BLaER1 treated with 17β-estradiol and CSF1 and Interleukin-3, amounts not matched to agents 10 nM and 100 nM (cell line): ENCODE data around the gene RAB27B.

Experiments
- H3K27ac ChIP-seq, 11 experiments: shearing (Covaris generic); formaldehyde crosslinking; 2 replicates each; pipeline ENCODE4 v1.8.1; 2022
- H3K27me3 ChIP-seq, 11 experiments: shearing (Covaris generic); formaldehyde crosslinking; 2 replicates each; pipeline ENCODE4 v1.8.1; 2022
- H3K36me3 ChIP-seq, 11 experiments: shearing (Covaris generic); formaldehyde crosslinking; 2 replicates each; pipeline ENCODE4 v1.8.1; 2022
- H3K4me1 ChIP-seq, 10 experiments: shearing (Covaris generic); formaldehyde crosslinking; 2 replicates each; pipeline ENCODE4 v1.8.1; 2022
- H3K4me2 ChIP-seq, 11 experiments: shearing (Covaris generic); formaldehyde crosslinking; 2 replicates each; pipeline ENCODE4 v1.8.1; 2022
- H3K4me3 ChIP-seq, 10 experiments: shearing (Covaris generic); formaldehyde crosslinking; 2 replicates each; pipeline ENCODE4 v1.8.1; 2022
- H3K9ac ChIP-seq, 11 experiments: shearing (Covaris generic); formaldehyde crosslinking; 2 replicates each; pipeline ENCODE4 v1.8.1; 2022
- H3K9me3 ChIP-seq, 11 experiments: shearing (Covaris generic); formaldehyde crosslinking; replicated peaks in 1 of 11; 2 replicates each; pipeline ENCODE4 v1.8.1; 2022
- H4K20me1 ChIP-seq, 11 experiments: shearing (Covaris generic); formaldehyde crosslinking; 2 replicates each; pipeline ENCODE4 v1.8.1; 2022
- Cebpa-rat ChIP-seq, 11 experiments: shearing (Covaris generic); IDR thresholded peaks; 2 replicates each; pipeline ENCODE4 v1.8.1; 2022

The RAB27B gene

GRCh38 chr18:54880395-54881105, 52.3 kb downstream of the RAB27B start:
- H3K9me3 ChIP-seq, result no peaks in the 10 kb centered on the region
- no peak overlapping the region for H3K4me3 ChIP-seq
- no peak overlapping the region for H3K9ac ChIP-seq
- no peak overlapping the region for H3K4me2 ChIP-seq
- peaks cover 0 to 9% (median 6%) of the 10 kb centered on the region in 10 experiments; a peak in 3 of 20 replicates for H3K4me1 ChIP-seq
- no peaks in the 10 kb centered on the region for H4K20me1 ChIP-seq
- H3K27me3 ChIP-seq, result no peaks in the 10 kb centered on the region
- no peak for TF ChIP-seq Cebpa-rat (IDR thresholded peaks at IDR 0.05)
- no peaks in the 10 kb centered on the region for H3K36me3 ChIP-seq
- no peak overlapping the region for H3K27ac ChIP-seq

GRCh38 chr18:54881229-54881768, 53.0 kb downstream of the RAB27B start:
- Histone ChIP-seq H3K9ac (no peak overlapping the region), H3K27me3 (no peaks in the 10 kb centered on the region), H4K20me1 (no peaks in the 10 kb centered on the region), H3K9me3 (no peaks in the 10 kb centered on the region), H3K4me2 (no peak overlapping the region), H3K36me3 (no peaks in the 10 kb centered on the region), H3K27ac (no peak overlapping the region), H3K4me1 (peaks cover 0 to 9% (median 6%) of the 10 kb centered on the region in 10 experiments; a peak in 3 of 20 replicates), H3K4me3 (no peak overlapping the region)
- TF ChIP-seq Cebpa-rat (IDR thresholded peaks at IDR 0.05), result no peak

GRCh38 chr18:54882318-54882717, 54.0 kb downstream of the RAB27B start:
- Histone ChIP-seq H3K4me1 (peaks cover 0 to 9% (median 6%) of the 10 kb centered on the region in 10 experiments; a peak in 3 of 20 replicates), H4K20me1 (no peaks in the 10 kb centered on the region), H3K4me3 (no peak overlapping the region), H3K4me2 (peak overlapping the region in 5 of 11 experiments; percentile 12 to 24 (median 22); a peak in 6 of 22 replicates), H3K9me3 (no peaks in the 10 kb centered on the region), H3K9ac (no peak overlapping the region), H3K27me3 (no peaks in the 10 kb centered on the region), H3K27ac (no peak overlapping the region), H3K36me3 (no peaks in the 10 kb centered on the region)
- no peak for TF ChIP-seq Cebpa-rat (IDR thresholded peaks at IDR 0.05)

GRCh38 chr18:54883816-54884604, 55.7 kb downstream of the RAB27B start:
- H3K27ac ChIP-seq, result no peak overlapping the region
- no peak for TF ChIP-seq Cebpa-rat (IDR thresholded peaks at IDR 0.05)
- H3K4me2 ChIP-seq, result no peak overlapping the region
- H3K27me3 ChIP-seq, result no peaks in the 10 kb centered on the region
- H3K4me3 ChIP-seq, result no peak overlapping the region
- H4K20me1 ChIP-seq, result no peaks in the 10 kb centered on the region
- peaks cover 0 to 9% (median 6%) of the 10 kb centered on the region in 10 experiments; a peak in 3 of 20 replicates for H3K4me1 ChIP-seq
- no peaks in the 10 kb centered on the region for H3K9me3 ChIP-seq
- H3K9ac ChIP-seq, result no peak overlapping the region
- no peaks in the 10 kb centered on the region for H3K36me3 ChIP-seq

- Histone ChIP-seq H4K20me1 (no peaks in the 10 kb centered on the region), H3K4me2 (no peak overlapping the region), H3K9me3 (no peaks in the 10 kb centered on the region), H3K4me3 (no peak overlapping the region), H3K9ac (no peak overlapping the region), H3K27me3 (no peaks in the 10 kb centered on the region), H3K4me1 (no peaks in the 10 kb centered on the region), H3K36me3 (no peaks in the 10 kb centered on the region), H3K27ac (no peak overlapping the region)
- no peak for TF ChIP-seq Cebpa-rat (IDR thresholded peaks at IDR 0.05)
These were observed 60.1 kb downstream of the RAB27B start for GRCh38 chr18:54888378-54888777.

GRCh38 chr18:54888933-54889332, 60.7 kb downstream of the RAB27B start:
- Histone ChIP-seq H3K4me1 (no peaks in the 10 kb centered on the region), H3K27ac (no peak overlapping the region), H3K4me2 (no peak overlapping the region), H3K36me3 (no peaks in the 10 kb centered on the region), H3K4me3 (no peak overlapping the region), H3K9ac (no peak overlapping the region), H3K9me3 (no peaks in the 10 kb centered on the region), H4K20me1 (no peaks in the 10 kb centered on the region), H3K27me3 (no peaks in the 10 kb centered on the region)
- TF ChIP-seq Cebpa-rat (IDR thresholded peaks at IDR 0.05), result no peak

- no peaks in the 10 kb centered on the region for H3K4me1 ChIP-seq
- H3K9me3 ChIP-seq, result no peaks in the 10 kb centered on the region
- H3K27me3 ChIP-seq, result no peaks in the 10 kb centered on the region
- no peak overlapping the region for H3K9ac ChIP-seq
- no peak for TF ChIP-seq Cebpa-rat (IDR thresholded peaks at IDR 0.05)
- no peaks in the 10 kb centered on the region for H4K20me1 ChIP-seq
- no peaks in the 10 kb centered on the region for H3K36me3 ChIP-seq
- no peak overlapping the region for H3K4me3 ChIP-seq
- no peak overlapping the region for H3K27ac ChIP-seq
- H3K4me2 ChIP-seq, result no peak overlapping the region
These were observed 71.2 kb downstream of the RAB27B start for GRCh38 chr18:54899500-54899899.

GRCh38 chr18:54900290-54900689, 72.0 kb downstream of the RAB27B start:
- H3K9me3 ChIP-seq, result no peaks in the 10 kb centered on the region
- no peak overlapping the region for H3K9ac ChIP-seq
- no peak overlapping the region for H3K4me2 ChIP-seq
- no peaks in the 10 kb centered on the region for H4K20me1 ChIP-seq
- no peaks in the 10 kb centered on the region for H3K27me3 ChIP-seq
- no peak for TF ChIP-seq Cebpa-rat (IDR thresholded peaks at IDR 0.05)
- H3K27ac ChIP-seq, result no peak overlapping the region
- H3K4me3 ChIP-seq, result no peak overlapping the region
- H3K4me1 ChIP-seq, result no peaks in the 10 kb centered on the region
- H3K36me3 ChIP-seq, result no peaks in the 10 kb centered on the region

GRCh38 chr18:54904581-54904980, 76.3 kb downstream of the RAB27B start:
- H3K36me3 ChIP-seq, result no peaks in the 10 kb centered on the region
- no peak overlapping the region for H3K4me3 ChIP-seq
- no peak overlapping the region for H3K9ac ChIP-seq
- TF ChIP-seq Cebpa-rat (IDR thresholded peaks at IDR 0.05), result no peak
- H3K4me2 ChIP-seq, result no peak overlapping the region
- no peaks in the 10 kb centered on the region for H3K27me3 ChIP-seq
- H3K4me1 ChIP-seq, result no peaks in the 10 kb centered on the region
- no peaks in the 10 kb centered on the region for H4K20me1 ChIP-seq
- H3K27ac ChIP-seq, result no peak overlapping the region
- peaks cover 0 to 4% (median 0%) of the 10 kb centered on the region in 11 experiments; a peak in 3 of 22 replicates for H3K9me3 ChIP-seq
